Keratinocyte (primary cell): ENCODE data around the gene CDKAL1. TPM values are rescaled to one million over a fixed set of nuclear protein-coding genes. Genes with fewer than 3 reads are reported as not detected.

Experiments
- DNase-seq: peaks from one replicate; pipeline ENCODE4 v3.0.0-alpha.2; 2011; ENCODE audit warnings: low read depth, missing footprints, low spot score
- FAIRE-seq: peaks from 2 replicates; lab custom pipeline; 2011; peaks lifted over from hg19 to GRCh38; lab: Jason Lieb, UNC
- H2AFZ ChIP-seq: 2 replicates; pipeline ENCODE4 v1.6.0; 2012; ENCODE audit warnings: low read length, control low read depth, inconsistent platforms; ENCODE audit not compliant: control insufficient read depth
- H3K27ac ChIP-seq: 2 replicates; pipeline ENCODE4 v1.5.1; 2011; ENCODE audit warnings: low read length; ENCODE audit not compliant: control insufficient read depth, insufficient read depth
- H3K27me3 ChIP-seq: 3 replicates; pipeline ENCODE4 v1.6.0; 2011; ENCODE audit warnings: low read length; ENCODE audit not compliant: control insufficient read depth, insufficient read depth; ENCODE audit errors: extremely low read depth
- H3K36me3 ChIP-seq, 2 experiments: 2 replicates in 1 of 2; 3 replicates in 1 of 2; pipeline ENCODE4 v1.5.1; 2011; ENCODE audit warnings: low read length in 2 of 2, mild to moderate bottlenecking in 1 of 2; ENCODE audit not compliant: control insufficient read depth in 2 of 2, insufficient read depth in 2 of 2; ENCODE audit errors: extremely low read depth in 1 of 2
- H3K4me1 ChIP-seq: 3 replicates; pipeline ENCODE4 v1.5.1; 2011; ENCODE audit warnings: low read length; ENCODE audit not compliant: control insufficient read depth, insufficient read depth; ENCODE audit errors: extremely low read depth
- H3K4me2 ChIP-seq: 3 replicates; pipeline ENCODE4 v1.6.0; 2011; ENCODE audit warnings: low read depth, low read length; ENCODE audit not compliant: control insufficient read depth, insufficient read depth; ENCODE audit errors: extremely low read depth
- H3K4me3 ChIP-seq, 3 experiments: fragments of 200-600 bp in 1 of 3; sonication (generic) in 1 of 3; 2 replicates in 2 of 3; 3 replicates in 1 of 3; pipeline ENCODE4 v1.5.1; 2011 to 2016; ENCODE audit warnings: low read length in 3 of 3, mild to moderate bottlenecking in 3 of 3, control low read depth in 2 of 3, inconsistent platforms in 1 of 3, low read depth in 1 of 3, mixed read lengths in 1 of 3, mixed run types in 1 of 3, moderate library complexity in 1 of 3; ENCODE audit not compliant: control insufficient read depth in 2 of 3, insufficient read depth in 2 of 3; ENCODE audit errors: extremely low read depth in 1 of 3
- H3K79me2 ChIP-seq: 2 replicates; pipeline ENCODE4 v1.6.0; 2012; ENCODE audit warnings: low read length; ENCODE audit not compliant: control insufficient read depth, insufficient read depth
- H3K9ac ChIP-seq: 3 replicates; pipeline ENCODE4 v1.6.0; 2011; ENCODE audit warnings: low read length; ENCODE audit not compliant: control insufficient read depth, insufficient read depth; ENCODE audit errors: extremely low read depth
- H3K9me1 ChIP-seq: 3 replicates; pipeline ENCODE4 v1.6.0; 2011; ENCODE audit warnings: low read length; ENCODE audit not compliant: control insufficient read depth, insufficient read depth; ENCODE audit errors: extremely low read depth
- H3K9me3 ChIP-seq: 2 replicates; pipeline ENCODE4 v1.5.1; 2012; ENCODE audit warnings: low read depth, low read length; ENCODE audit not compliant: control insufficient read depth
- H4K20me1 ChIP-seq: 3 replicates; pipeline ENCODE4 v1.6.0; 2011; ENCODE audit warnings: low read length; ENCODE audit not compliant: control insufficient read depth, insufficient read depth; ENCODE audit errors: extremely low read depth
- CTCF ChIP-seq, 3 experiments: IDR thresholded peaks in 1 of 3; conservative IDR thresholded peaks in 1 of 3; optimal IDR thresholded peaks in 1 of 3; 2 replicates in 2 of 3; 3 replicates in 1 of 3; pipeline versions ENCODE3 to v1.5.1; 2011; ENCODE audit warnings: low read length in 3 of 3, mild to moderate bottlenecking in 3 of 3, moderate library complexity in 2 of 3, control low read depth in 1 of 3, inconsistent platforms in 1 of 3; ENCODE audit not compliant: insufficient read depth in 2 of 3; ENCODE audit errors: extremely low read depth in 1 of 3
- EZH2 ChIP-seq: IDR thresholded peaks from one replicate; pipeline ENCODE4 v1.6.1; 2012; ENCODE audit warnings: inconsistent platforms, mild to moderate bottlenecking, low read length, moderate library complexity
- dilution Hi-C: fragments of 300-500 bp; cut with MboI; formaldehyde crosslinking; loops from one replicate; pipeline ENCODE4 v1.7.0; 2020; ENCODE audit warnings: low sequenced_read_pairs; ENCODE audit not compliant: extremely low pct_ligation_motif_present
- polyA plus RNA-seq, 5 experiments: library from polyadenylated mRNA; depleted of rRNA in 3 of 5; stranded (reverse) in 3 of 5; stranded (forward) in 1 of 5; unstranded in 1 of 5; fragments of >200 nt; gene quantifications; 1 replicate in 1 of 5; 2 replicates in 3 of 5; 3 replicates in 1 of 5; pipeline versions ENCODE4 v1.2.1 to v1.2.3, GENCODE V29; 2011 to 2012; ENCODE audit warnings: missing spikeins in 2 of 5, low read depth in 1 of 5, low replicate concordance in 1 of 5

CDKAL1 gene
- polyA plus RNA-seq, 1 donor (not counting 4 experiments of a cell fraction or from before 2014, with no cell fraction given) = 5.6 TPM

DNA sequence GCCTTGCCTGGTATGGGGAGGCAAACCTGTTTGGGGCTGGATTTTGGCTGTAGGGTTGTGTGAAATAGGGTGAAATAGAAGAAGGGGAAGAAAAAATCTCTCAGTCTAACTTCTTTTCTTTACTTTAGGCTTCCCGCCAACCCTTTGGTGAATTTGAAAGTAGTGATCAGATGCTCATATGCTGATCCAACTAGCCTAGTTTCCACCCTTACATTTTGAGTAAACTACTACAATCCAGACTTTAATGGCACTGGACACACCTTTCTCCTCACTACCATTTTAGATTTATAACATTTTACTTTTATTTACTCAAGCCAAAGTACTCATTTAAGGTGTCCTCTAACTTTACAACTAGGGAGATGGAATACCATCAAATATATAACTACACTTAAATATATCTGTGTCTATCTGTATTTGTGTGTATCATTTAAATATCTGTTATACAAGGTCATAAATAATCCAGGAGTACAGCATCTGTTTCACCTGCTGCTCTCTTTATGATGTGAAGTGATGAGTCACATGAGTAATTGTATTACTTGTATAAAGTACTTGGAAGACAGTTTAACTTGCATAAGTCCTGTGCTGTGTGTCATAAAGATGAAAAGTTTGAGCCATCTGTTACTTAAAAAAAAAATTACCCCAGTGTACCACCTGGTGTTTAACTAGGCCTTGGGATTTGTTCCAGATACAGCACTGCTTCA, 172.1 kb downstream of the CDKAL1 start:
- Histone ChIP-seq H4K20me1 (no peaks in the 10 kb centered on the region), H3K4me3 (no peak overlapping the region), H3K9ac (no peak overlapping the region), H3K27me3 (no peaks in the 10 kb centered on the region), H3K27ac (no peak overlapping the region), H3K4me2 (no peak overlapping the region), H3K79me2 (no peaks in the 10 kb centered on the region), H3K9me3 (no peaks in the 10 kb centered on the region), H2AFZ (no peak overlapping the region), H3K9me1 (no peaks in the 10 kb centered on the region), H3K4me1 (peaks cover 10% of the 10 kb centered on the region), H3K36me3 (no peaks in the 10 kb centered on the region)
- dilution Hi-C loops = no loop called here
- TF ChIP-seq CTCF (optimal IDR thresholded peaks at IDR 0.05 in 1 of 3, IDR thresholded peaks at IDR 0.05 in 1 of 3, conservative IDR thresholded peaks at IDR 0.05 in 1 of 3; ENCODE audit: extremely low read depth in 1 of 3, insufficient read depth in 2 of 3, low read length in 3 of 3) (no peak), EZH2 (no peak)
- DNase-seq = no peak
- FAIRE-seq = no peak

DNA sequence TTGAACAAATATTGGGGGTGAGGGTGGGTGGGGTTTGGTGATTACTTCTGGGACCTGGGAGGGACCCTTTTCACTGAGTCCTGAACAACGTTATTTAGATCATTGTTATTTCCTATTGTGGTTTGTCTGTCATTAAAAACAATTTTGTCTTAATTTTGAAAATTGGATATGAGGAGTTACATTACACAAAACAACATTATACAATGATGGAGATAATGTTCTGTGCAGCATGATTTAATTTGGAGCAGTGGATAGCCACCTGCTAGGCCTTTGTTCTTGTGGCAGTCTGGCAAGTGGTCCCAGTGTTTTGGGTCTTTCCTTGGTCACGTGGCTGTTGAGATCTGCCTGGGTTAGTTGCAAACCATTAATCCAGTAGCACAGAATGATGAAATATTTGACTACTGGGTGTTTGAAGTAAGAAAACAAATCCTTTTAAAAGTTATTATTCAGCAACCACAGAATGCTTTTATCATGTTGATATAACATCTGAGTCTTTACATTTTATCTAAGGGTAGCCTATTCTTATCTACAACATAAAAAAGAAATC, 172.8 kb downstream of the CDKAL1 start:
- H3K36me3 ChIP-seq = no peaks in the 10 kb centered on the region
- H3K79me2 ChIP-seq = no peaks in the 10 kb centered on the region
- no peak for TF ChIP-seq CTCF (optimal IDR thresholded peaks at IDR 0.05 in 1 of 3, IDR thresholded peaks at IDR 0.05 in 1 of 3, conservative IDR thresholded peaks at IDR 0.05 in 1 of 3; ENCODE audit: extremely low read depth in 1 of 3, insufficient read depth in 2 of 3, low read length in 3 of 3)
- no peak for TF ChIP-seq EZH2
- no peaks in the 10 kb centered on the region for H4K20me1 ChIP-seq
- no peaks in the 10 kb centered on the region for H3K9me3 ChIP-seq
- DNase-seq = no peak
- H3K27me3 ChIP-seq = no peaks in the 10 kb centered on the region
- H3K9ac ChIP-seq = no peak overlapping the region
- no peak overlapping the region for H2AFZ ChIP-seq
- no peak overlapping the region for H3K4me3 ChIP-seq
- H3K27ac ChIP-seq = no peak overlapping the region
- dilution Hi-C loops = no loop called here
- no peak for FAIRE-seq
- H3K4me2 ChIP-seq = no peak overlapping the region
- H3K4me1 ChIP-seq = peaks cover 16% of the 10 kb centered on the region
- peaks cover 1% of the 10 kb centered on the region for H3K9me1 ChIP-seq
